HK-2 (cell line): ENCODE data around the gene RIN1.
"Not testable (repeated sequence)": the region's sequence is repeated elsewhere in the genome, so short reads cannot be mapped to it uniquely, and the experiment has no call there.

ENCODE experiments used
- DNase-seq: peaks from one replicate; pipeline ENCODE4 v3.0.0-alpha.2; 2018; ENCODE audit not compliant: unreplicated experiment

Gene RIN1

DNA sequence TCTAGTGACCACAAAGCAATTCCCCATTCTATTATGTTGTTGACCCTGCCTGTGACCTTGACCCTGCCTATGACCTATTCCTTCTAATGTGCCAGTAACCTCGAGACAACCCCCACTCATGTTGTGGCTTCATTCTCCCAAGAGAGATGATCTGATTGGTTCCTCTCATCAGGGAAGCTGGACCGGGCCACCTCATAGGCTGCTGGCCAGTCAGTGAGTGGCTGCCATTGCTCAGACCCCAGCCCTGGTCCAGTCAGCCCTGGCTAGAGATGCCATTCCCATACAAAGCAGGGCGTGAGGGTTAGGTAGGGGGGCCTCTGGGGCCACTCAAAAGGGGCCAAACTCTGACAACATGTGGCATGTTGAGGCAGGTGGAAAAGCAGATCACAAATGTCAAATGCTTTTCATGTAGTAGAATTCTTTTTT lies 23.4 kb upstream of the RIN1 start:
- no peak for DNase-seq

DNA sequence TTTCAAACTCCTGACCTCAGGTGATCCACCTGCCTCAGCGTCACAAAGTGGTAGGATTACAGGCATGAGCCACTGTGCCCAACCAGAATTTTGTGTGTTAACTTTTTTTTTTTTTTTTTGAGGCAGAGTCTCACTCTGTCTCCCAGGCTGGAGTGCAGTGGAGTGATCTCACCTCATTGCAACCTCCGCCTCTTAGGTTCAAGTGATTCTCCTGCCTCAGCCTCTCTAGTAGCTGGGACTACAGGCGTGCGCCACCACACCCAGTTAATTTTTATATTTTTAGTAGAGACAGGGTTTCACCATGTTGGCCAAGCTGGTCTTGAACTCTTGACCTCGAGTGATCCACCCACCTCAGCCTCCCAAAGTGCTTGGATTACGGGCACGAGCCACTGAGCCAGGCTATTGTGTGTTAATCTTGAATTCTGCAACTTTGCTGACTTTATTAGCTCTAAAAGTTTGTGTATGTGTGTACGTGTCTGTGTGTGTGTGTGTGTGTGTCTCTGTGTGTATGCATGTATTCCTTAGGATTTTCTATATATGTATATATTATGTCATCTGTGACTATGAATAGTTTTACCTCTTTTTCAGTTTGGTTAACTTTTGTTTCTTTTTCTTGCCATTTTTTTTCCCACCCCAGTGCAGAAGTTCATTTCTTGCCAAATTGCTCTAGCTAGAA lies 14.5 kb upstream of the RIN1 start:
- not testable (repeated sequence) for DNase-seq

DNA sequence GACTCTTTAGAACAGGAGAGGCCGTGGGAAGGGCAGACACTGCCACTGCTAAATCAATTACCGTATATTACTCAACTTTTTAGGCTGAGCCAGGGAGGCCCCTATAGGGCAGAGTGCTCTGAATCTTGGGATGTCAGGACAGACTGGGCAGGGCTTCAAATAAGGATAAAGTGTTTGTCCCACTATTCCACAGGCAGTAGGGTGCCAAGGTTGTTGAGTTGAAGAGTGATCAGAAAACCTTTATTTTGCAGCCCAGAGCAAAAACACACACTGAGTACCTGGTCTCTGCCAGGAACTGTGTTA lies 12.8 kb upstream of the RIN1 start:
- DNase-seq = no peak

DNA sequence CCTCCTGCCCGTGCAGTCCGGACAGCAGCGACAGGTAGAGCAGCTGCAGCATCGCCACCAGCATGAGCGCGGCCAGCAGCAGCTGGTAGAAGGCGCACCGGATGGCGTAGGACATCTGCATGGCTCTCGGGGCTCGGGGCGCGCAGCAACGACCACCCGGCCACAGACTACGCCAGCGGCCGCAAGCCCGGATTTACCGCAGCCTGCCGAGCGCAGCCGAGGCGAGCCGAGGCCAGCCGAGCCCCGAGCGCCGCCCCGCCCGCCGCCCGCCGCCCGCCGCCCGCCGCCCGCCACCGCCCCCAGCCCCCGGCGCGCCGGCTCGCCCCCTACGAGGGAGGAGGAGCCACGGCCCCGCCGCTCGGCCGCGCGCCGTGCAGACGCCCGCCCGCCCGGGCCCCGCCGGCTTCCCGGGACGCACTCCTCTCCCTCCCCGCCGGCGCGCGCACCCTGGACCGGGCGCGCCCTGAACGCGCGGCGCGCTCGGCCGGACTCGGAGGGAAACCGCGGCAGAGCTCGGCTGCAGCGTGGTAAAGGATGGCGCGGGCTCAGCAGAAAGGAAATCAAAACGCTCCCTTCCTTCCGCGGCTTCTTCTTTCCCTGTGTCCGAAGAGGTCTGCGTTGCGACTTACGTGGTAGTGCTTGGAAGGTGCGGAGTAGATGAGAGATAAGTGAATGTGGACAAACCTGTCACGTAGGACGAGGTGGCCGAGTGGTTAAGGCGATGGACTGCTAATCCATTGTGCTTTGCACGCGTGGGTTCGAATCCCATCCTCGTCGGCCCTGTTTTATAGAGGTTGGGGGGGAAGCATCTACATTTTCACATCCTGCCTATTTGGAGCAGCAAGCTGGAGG lies 11.4 kb upstream of the RIN1 start, which contains the start of gene B4GAT1:
Gene B4GAT1 (minus strand): TSS at position 205 of the 852 bp plus-strand sequence. CDS start 84 bp downstream, at position 121.
- DNase-seq = peak; percentile 86

DNA sequence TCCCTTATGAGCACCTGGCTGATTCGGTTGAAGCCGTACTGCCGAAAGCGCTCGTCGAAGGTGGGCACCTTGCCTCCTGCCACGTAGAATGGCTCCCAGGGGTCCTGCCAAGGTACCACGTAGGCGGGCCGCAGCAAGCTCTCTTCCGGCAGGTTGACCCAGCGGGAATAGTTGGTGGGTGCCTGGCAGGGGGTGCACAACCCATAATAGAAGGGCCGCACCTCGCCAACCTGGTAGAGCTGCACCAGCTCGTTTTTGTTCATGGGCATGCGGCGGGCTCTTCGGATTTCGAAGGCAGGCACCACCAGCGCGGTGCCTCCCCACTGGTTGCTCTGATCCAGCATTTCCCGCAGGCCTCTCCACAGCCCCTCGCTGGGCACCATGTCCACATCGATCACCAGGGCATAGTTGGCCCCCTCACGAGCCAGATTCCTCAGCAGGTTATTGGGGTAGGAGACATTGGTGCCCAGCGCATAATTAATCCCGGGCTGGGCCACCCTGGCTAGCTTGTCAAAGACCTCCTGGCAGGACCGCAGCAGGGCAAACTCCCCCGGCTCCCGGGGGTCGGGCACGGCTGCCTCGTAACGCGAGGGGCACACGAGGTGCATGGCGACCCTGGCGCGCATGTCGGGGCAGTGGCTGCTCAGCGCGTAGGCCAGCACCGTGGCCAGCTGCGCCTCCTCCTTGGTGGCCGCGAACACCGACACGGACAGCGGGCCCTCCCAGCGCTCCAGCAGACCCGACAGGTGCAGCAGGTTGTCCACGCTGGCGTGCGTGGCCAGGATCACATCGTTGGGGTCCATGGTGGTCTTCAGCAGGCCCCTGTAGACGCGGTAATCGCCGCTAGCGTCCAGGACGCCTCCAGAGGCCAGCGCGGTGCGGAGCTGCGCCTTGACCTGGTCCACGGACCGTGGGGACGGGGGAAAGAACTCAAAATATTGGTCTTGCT lies 10.5 kb upstream of the RIN1 start:
- no peak for DNase-seq

DNA sequence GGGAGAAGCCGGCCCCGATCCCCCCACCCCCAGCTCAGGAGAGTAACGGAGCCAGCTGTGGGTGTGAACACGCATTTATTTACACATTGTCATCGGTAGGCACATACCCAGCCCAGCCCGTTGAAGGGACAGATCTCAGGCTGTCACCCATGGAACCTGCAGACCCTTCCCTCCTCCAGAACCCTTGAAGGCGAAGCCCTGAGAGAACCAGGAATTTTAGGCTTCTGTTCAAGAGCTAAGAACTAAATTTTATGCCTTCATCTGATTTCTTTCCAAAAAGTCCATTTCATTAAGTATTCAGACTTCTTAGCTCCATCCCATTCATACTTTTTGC lies 9.0 kb upstream of the RIN1 start:
- DNase-seq = no peak

DNA sequence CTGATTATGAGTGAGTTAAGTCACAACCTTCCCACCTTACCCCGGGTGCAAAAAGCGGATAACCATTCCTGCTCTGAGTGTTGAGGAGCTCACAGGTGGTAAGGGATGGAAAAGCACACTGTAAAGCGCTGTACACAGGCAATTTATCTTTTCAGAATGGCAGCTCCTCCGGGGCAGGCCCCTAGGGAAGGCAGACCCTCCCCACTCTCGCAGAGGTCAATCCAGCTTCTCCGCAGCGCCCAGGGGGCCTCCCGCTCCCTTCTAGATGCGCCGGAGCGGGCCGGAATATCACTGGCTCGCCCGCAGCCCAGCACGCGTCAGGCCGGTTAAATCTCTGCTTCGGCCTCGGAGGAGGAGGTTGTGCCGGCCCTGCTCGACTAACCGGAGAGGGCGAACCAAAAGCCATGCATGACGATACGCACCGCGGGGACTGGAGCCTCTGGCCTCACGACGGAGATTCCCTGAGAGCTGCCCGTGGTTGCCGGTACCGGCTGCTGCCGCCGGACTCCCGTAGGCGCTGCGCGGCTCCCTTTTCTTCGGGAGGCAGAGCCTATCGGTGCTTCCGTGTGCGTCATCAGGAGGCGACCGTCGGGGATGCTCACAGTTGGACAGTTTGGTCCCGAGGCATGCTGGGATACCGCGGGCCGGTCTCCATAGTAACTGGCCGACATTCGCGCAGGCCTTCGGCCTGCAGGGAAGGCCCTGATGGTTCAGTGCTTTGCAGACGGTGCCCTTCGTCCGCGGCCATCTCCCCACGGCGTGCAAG lies 8.5 kb upstream of the RIN1 start, which contains the start of gene BRMS1:
Gene BRMS1 (minus strand): TSS at position 555 of the 766 bp plus-strand sequence. CDS start 2,870 bp downstream, outside the sequence.
- DNase-seq = peak; percentile 86

DNA sequence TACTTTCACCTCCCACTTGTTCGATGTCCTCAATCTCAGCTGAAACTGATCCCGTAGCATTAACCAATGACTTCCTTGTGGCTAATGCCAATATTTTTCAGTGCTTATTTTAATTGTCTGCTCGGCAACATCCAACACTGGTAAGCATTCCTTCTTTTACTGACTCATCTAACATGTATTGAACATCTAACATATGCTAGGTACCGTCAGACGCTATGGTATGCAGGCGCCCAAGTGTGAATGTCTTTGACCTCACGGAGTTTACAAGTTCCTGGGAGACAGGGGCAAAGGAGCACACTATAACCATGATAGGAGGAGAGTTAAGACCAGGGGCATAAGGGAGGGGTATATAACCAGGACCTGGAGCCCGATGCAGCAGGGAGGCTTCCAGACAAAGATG lies 6.9 kb upstream of the RIN1 start:
- DNase-seq = no peak

DNA sequence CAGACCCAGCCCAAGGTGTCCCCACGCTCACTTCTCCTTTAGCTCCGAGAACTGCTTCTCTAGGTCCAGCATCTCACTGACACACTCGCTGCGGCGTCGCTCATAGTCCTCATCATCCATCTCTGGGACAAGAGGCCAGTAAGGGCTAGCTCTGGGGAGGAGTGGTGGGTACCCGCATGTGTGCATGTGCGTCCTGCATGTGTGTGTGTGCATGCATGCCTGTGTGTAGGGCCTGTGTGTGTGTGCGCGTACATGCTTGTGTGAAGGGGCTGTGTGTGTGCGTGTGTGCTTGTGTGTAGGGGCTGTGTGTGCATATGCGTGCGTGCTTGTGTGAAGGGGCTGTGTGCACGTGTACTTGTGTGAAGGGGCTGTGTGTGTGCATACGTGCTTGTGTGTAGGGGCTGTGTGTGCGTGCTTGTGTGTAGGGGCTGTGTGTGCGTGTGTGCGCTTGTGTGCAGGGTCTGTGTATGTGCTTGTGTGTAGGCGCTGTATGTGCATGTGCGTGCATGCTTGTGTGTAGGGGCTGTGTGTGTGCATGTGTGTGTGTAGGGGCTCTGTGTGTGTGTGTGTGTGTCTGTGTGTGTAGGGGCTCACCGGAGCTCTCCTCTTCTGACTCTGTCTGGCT lies 5.4 kb upstream of the RIN1 start:
- no peak for DNase-seq

DNA sequence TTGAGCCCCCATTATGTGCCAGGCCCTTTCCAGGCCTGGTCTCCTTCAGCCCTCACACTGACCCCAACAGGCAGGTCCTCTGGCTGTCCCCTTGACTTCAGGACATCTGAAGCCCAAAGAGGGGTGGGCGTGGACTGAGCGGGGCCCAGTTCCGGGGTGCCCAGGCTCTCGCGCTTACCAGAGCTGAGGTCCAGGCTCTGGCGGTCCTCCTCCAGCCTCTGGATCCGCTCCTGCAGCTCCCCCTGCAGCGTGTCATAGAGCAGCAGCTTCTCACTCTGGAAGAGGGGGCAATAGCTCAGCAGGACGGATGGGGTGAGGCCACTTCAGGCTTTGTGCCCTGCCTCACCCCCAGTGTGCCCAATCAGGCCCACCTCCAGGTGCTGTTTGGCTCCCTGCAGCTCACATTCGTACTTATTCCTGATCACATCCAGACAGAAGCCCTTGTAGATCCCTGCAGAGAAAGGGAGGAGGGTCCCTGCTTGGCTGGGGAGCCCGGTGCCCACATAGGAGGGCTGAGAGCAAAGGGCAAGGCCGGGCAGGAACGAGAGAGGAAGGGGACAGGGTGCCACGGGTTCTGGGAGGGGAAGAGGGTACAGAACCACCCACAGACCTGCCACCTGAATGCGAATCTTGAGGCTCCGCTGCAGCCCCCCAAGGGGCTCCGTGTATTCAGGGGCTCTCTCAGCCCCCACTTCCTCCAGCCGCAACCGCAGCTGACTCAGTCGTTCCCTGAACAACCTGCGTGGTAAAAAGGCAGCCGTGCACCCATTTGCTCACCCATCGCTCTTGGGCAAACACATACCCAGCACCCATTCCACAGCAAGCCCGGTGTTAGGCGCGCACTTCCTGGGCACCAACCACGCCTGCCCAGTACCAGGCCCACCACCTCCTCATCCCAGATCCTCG lies 4.6 kb upstream of the RIN1 start:
- DNase-seq = no peak

DNA sequence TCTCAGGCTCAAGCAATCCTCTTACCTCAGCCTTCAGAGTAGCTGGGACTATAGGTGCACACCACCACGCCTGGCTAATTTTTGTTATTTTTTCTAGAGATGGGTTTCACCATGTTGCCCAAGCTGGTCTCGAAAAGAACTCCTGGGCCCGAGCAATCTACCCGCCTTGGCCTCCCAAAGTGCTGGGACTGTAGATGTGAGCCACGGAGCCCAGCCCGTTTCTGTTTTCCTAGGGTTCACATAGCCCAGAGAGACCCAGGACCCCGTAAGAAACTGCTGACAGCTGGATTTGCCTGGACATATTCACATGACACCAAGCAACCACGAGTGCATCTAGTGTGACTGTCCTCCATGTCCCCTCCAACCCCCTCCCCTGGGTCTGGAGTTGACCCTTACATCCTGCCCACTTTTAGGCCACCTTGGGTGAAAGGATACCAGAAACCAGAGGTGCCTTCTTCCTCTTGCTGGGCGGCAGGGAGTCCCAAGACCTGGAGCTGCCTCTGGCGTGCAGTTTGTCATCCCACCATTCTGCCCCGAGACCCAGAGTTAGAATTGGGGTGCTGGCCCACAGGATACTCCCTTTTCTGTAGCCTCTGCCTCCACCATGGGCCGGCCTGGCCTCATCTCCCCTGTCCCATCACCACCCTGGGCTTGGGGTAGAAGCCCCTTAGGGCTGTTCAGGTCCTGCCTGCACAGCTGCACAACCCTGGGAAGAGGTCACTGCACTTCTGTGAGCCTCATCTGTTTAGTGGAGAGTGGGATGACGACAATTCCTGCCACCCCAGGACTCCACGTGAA lies 3.7 kb upstream of the RIN1 start:
- no peak for DNase-seq

DNA sequence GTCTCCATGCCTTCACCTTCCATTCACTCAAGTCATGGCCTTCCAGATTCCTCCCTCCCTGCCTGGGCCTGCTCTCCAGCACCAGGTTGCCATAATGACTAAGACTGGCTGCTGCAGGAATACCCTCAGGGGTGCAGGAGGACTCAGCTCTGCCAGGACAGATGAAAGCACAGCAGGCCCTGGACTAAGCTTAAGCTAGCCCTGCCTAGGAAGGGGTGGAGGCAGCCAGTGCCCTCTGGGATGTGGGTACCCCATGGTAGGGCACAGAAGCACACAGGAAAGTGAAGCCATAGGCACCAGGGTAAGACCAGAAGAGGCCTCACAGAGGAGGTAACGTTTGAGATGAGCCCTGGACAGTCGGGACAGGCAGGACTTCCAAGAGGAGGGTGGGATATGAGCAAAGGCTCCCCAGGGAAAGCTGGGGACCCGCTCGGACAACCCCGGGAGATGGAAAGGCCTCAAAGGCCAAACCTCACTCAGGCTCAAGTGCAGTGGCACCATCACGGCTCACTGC lies 3.0 kb upstream of the RIN1 start:
- DNase-seq = no peak

DNA sequence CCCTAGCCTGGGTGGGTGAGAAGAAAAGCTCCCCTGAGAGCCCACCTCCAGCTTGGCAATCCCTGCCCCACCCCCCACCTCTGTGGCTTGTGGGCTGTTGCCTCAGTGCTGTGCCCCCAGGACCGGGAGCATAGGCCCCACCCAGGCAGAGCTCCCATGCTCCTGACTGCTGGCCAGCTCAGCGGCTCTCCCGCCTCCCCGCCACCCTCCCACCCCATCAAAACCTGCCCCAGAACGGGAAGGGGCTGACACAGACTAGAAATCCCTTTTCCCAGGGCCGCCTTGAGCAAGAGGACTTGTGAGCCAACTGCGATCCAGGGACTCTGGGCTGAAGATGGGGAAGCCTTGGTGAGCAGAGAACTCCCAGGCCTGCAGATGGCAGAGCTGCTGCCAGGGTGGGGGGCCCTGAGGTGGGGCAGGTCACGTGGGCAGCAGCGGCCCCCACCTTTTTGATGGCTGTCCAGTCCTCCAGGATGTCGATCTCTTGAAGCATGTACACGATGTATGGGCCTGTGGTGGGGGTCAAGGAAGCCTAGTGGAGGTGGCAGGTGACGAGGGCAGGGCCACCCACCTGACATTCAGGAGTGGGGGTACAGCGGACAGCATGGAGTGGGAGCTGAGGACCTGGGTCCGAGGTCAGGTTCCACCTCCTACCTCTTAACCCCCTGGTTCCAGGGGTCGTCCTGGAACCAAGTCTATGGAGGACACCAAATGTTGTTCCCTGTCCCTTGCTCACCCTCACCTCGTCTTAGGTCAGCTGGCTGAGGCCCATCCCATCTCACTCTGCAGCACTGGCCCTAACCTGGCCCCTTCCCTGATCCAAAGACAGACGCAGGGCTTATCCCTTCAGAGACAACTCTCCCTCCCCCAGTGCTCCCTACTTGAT lies 2.3 kb upstream of the RIN1 start:
- DNase-seq = no peak

DNA sequence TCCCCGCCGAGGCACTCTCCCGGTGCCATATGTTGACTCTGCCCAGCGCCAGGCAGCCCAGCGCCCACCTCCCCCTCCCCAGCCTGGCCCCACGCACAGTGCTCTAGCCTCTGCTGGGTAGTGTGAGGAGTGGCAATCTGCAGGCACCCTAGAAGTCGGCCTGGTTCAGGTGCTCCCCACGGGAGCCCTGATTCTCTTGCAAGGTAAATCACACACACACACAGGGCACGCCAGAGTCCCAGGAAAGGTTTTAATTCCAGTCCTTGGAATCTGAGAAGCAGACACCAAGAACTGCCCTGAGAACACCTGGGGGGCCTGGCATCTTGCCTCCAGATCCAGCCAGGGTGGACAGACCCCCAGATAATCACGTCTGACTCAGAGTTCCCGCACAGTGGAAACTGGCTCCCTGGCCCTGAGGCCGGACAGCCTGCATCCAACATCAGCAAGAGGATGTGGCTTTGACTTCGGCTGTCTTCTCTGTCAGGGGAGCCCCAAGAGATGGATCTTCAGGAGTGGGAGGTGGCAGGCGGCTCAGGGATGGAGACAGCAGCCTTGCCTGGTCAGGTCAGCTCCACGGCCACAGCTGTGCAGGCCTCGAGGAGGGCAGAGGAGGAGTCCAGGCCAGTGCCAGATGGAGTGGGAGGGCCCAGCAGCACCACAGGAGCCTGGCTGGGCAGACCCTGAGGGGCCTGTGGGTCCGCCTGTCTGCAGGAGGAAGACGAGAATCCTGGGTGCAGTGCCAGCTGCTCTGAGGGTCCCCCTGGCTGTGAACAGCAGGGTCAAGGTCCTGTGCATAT lies 1.1 kb upstream of the RIN1 start:
- no peak for DNase-seq

DNA sequence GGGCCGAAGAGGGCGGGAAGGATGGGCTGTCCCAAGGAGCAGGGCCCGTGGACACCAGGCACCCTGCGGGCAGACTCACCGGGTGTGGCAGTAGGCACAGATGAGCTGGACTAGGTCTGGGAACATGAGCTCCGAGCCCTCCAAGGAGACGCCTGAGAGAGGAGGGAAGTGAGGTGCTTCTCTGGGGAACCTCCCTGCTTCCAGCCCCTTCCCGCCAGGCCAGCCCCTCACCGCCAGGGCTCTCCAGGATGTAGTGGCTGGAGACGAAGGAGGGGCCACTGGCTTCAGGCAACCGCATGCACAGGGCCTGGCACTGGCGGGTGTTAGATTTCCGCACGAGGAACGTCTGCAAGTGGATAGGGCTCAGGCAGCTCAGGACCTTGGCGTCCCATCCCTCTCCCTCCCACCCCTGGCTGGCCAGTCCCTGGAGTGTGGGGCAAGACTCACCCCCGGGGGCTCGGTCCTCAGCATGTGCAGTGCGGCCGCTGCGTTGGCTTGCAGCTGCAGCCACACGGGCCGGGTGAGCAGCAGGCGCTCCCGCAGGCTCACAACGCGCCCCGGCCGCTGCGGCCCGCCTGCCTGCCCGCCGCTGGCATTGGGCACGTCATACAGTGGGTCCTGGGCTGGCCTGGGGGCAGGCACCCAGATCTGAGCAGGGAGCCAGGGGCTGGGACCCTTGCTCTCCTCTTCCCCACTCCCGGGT lies 552 bp downstream of the RIN1 start:
- peak; percentile 73 for DNase-seq
